GM18907 (cell line): ENCODE measurements around the gene KCTD17.

Source experiments
- ATAC-seq: cut with Tn5 transposase; IDR thresholded peaks from one replicate; pipeline ENCODE4 v1.9.1; 2021; ENCODE audit warnings: mild to moderate bottlenecking, moderate library complexity; ENCODE audit not compliant: unreplicated experiment

Gene KCTD17, protein sequence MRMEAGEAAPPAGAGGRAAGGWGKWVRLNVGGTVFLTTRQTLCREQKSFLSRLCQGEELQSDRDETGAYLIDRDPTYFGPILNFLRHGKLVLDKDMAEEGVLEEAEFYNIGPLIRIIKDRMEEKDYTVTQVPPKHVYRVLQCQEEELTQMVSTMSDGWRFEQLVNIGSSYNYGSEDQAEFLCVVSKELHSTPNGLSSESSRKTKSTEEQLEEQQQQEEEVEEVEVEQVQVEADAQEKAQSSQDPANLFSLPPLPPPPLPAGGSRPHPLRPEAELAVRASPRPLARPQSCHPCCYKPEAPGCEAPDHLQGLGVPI

DNA sequence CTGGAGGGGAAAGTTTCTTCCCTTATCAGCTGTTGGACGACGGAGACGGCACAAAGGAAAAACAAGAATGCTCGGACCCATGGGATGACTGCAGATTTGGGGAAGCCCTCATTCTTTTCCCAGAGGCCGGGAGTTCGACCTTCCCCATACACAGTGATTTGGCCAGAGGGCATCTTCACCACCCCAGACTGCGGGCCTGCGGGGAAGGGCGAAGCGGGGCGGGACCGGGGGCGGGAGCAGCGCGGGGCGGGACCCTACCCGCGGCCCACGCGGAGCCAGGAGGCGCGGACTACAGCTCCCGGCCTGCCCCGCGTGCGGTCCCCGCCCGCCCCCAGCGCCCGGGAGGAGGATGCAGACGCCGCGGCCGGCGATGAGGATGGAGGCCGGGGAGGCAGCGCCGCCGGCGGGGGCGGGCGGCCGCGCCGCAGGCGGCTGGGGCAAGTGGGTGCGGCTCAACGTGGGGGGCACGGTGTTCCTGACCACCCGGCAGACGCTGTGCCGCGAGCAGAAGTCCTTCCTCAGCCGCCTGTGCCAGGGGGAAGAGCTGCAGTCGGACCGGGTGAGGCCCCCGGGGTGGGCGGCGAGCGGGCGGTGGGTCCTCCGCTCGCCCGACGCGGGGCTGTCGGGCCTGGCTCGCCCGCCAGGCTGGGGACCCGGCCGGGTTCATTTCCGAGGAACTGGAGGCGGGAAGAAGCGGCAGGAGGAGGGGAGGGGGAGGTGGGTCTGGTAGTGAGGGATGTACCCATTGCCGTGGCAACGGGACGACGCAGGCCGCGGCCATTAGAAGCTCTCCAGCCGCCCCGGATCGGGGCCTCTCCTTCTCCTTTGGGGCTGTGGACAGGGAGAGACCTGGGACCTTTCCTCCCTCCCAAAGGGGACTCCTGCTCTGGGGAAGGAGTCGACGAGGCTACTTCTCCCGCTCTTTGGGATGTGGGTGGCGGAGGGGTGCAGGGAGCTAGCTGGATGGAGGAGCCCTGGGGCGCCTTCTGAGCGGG, at the start of gene KCTD17:
KCTD17 (plus strand) TSS at position 352 of the 995 bp plus-strand sequence; CDS start at position 371, 19 bp downstream.
- ATAC-seq: peak; percentile 65

DNA sequence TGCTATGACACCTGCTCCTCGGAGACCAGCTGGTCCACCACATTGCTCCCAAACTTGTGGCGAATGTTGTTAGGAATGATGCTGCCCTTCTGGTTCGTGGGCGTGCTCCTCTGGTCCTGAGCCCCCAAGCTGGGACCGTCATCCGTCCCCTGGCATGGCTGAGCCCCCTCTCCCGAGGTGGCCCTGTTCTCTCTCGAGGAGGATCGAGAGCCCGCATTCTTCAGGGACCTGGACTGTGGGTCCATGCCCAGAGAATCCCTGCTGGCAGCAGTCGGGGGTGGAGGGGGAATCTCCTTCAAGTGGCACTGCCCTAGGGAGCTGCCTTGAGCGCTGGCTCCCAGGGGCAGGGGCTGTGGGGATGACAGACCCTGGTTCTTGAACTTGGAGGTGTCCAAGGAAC, 49.7 kb upstream of the KCTD17 start:
- no peak for ATAC-seq

DNA sequence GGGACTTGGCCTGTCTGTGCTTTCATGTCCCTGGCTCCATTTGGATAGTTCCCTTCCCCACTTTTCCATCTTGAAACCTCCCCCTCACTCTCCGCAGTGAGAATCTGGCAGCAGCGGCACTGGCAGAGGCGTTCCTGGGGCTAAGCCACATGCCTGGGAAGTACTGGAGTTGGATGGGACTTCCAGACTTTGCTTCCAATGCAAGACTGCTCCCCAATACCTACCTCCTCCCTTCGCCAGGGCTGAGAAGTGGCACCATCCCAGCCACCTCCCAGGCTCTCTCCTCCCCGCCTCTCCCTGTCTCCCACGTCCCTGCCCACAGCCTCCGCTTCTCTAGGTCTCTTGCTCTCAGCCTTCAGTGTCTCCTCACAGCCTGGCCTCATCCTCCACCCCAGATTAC, 48.9 kb upstream of the KCTD17 start:
- ATAC-seq: no peak

DNA sequence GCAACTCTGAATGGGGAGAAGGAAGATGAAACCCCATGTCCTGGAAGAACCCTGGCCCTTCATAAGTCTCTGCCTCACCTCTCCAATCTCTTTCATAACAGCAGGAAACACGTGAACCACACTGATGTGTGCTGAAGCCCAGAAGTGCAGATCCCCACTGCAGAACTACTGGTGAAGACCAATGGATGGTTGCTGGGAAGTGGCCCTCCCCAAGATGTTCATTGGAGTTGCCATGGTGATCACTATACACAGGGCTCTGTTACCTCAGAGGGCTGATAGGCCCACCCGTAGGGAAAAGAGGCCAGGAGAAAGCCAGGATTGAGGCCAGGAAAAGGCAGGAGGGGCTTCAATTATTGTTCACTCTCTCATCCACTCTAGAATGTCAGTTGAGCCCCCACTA, 43.9 kb upstream of the KCTD17 start:
- ATAC-seq: no peak

DNA sequence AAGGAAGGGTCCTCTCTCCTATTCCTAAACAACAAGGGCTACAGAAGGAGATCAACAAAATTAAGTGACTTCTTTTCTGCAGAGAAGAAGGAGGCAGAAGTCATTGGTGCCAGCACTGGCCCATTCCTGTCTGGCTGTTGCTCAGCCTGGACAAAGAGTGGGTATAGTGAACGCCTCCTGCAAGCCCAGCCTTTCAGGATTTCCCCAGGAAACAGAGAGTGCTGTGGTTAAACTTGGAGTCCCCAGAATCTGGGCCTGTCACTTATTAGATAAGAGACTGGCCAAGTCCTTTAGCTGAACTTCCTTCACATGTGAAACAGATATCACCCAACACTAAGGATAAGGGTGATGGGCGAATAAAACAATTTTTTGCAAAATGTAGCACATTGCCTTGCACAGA, 43.2 kb upstream of the KCTD17 start:
- no peak for ATAC-seq

DNA sequence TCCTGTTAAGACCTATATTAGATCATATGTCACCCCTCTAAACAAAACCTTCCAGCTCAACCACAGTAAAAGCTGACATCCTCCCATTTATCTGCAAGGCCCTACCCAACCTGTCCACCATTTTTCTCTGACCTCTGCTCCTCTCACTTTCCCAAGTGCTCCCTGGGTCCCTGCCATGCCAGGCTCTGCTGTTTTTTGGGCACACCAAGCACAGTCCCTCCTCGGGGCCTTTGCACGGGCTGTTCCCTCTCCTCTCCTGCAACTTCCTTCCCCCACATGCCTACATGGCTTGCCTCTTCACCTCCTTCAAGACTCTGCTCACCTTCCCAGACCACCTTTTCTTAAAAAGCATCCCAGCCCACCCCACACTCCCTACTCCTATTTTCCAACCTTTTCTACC, 42.1 kb upstream of the KCTD17 start:
- ATAC-seq: no peak

DNA sequence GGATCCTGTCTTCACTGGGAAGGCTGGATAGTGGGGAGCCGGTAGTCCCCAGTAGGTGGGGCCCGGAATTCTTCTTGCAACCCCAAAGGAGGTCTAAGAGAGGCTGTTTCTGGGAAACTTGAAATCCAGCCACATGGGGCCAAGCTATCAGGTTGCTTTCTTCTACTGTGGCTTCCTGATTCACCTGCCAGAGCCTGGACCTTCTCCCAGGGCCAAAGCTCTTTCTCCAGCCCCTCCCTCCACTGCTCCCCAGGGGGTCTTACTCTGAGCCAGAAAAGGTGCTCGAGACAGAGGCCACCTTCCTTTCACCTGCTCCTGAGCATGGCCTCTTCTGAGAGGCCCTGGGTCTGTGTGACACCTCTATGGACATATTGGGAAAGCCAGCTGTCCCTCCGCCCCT, 41.4 kb upstream of the KCTD17 start:
- no peak for ATAC-seq

DNA sequence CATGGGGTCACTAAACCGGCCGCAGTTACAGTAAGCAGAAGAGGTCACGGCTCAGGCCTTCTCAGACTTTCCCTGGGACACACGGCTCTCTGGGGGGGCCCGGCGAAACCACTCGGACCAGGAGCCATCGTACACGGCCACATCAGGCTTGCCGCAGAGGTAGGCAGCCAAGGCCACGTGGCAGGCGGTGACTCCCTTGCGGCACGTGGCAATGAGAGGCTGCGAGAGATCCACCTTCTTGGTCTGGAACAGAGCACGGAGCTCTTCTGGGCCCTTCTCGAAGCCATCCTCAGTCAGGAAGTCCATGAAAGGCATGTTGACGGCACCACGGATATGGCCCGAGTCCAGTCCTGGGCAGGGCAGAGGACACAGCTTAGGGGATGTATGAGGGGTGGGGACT, 40.6 kb upstream of the KCTD17 start:
- ATAC-seq: no peak

DNA sequence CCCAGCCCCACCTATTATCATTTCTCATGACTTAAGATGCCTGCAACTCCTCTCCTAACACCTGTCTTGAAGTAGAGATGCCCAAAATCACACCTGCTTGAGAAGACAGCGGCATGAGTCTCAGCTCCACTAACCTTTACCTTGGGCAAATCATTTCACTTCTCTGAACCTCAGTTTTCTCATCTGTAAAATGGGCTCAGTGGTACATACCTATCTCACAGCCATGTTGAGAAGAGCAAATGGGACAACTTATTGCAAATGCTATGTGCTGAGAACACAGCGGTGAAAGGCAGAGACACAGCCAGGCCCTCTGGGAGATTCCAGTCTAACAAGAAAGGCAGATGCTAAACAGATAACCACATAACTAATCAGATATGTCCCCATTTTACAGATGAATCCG, 40.1 kb upstream of the KCTD17 start:
- no peak for ATAC-seq

DNA sequence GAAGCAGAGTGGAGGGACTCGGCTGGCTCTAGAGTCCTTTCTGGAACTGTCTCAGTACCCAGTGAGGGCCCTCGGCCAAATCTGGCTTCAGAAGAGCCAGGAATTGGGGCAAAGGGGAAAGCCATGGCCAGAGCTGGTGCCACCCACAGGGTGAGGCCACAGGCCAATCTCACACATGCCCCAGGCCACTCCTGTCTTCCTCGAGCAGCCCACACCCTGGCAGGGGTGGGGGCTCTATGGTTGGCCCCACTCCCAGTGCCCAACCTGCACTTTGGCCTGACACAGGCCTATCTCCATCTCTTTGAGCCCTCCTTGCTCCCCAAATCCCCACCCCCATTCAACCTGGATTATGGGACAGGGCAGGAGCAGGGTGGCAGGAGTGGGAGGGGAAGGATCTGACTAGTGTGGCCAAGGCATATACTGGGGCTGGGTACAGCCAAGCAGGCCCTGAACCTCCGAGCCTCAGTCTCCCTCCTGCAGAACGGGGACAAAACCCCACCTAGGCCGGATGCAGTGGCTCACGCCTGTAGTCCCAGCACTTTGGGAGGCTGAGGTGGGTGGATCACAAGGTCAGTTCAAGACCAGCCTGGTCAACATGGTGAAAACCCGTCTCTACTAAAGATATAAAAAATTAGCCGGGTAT, 39.2 kb upstream of the KCTD17 start:
- ATAC-seq: no peak

DNA sequence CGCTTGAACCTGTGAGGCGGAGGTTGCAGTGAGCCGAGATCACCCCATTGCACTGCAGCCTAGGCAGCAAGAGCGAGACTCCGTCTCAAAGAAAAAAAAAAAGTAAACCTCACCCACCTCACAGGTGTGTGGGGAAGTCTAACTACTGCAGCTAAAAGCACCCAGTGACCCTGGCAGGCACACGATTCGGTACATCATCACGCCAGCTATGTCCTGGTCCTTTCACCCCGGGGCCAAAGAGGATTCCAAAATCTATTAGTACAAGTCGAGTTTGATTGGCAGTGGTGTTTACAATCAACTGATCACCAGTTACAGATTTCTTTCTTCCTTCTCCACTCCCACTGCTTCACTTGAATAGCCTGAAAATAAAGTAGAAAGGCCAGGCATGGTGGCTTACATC, 38.6 kb upstream of the KCTD17 start:
- ATAC-seq: no peak

DNA sequence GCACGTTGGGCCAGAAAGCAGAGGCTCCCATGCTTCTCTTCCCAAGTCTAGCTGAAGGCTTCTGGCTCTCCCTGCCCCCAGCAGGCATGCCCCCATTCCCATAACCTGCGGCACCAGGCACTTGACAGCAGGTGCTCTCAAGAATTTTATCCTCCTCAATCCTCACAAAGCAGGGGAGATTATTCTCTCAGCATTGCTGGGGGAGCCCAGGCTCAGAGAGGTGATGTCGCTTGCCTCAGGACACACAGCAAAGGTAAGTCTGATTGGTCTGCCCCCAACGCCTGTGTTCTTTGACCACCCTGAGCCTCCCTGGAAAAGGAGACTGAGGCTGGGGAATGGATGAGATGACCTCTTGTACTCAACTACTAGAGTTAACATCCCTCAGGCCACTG, 37.1 kb upstream of the KCTD17 start:
- ATAC-seq: no peak

DNA sequence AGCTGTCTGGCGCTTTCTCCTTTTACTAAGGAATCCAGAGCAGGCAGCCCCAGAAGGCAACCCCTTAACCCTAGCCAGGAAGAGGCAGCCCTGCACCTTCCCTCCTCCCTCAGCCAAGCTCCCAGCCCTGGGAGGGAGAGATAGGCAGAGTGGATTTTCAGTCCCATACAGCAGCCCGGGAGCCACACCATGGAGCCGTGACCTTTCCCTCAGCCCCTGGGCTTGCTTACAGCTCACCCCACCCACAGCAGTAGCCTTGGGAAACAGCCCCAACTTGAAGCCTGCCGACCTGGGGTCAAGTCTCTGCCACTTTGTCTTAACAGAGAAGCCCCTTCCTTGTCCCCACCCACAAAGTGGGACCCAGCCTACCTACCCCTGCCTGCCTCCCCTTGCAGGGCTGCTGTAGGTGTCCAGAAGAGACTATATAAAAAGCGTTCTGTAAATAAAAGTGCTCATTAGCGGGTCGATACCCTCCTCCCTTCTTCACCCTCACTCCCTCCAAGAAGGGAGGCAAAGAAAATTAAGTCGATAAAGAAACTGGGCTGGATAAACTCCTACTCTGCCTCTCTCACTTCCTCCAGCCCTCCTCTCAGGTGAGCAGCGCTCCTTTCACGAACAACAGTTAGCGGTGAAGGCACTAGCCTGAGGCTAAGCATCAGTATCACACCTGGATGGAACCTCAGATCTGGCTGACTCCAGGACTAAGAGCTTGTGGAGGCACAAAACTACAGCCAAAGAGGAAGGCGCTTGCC, 36.5 kb upstream of the KCTD17 start:
- no peak for ATAC-seq

DNA sequence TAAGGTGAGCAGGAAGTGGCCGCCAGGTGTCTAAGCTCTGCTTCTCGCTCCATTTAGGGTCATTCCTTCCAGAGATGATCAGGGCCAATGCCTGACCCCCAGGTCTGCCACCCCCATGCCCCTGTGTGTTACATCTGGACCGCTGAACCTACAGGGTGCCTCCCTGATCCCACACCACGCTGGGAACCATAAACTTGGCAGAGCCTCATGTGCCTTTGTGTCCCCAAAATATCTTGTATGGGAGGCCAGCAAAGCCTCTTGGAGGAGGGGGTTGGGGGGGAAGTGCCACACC, 36.0 kb upstream of the KCTD17 start:
- ATAC-seq: no peak

DNA sequence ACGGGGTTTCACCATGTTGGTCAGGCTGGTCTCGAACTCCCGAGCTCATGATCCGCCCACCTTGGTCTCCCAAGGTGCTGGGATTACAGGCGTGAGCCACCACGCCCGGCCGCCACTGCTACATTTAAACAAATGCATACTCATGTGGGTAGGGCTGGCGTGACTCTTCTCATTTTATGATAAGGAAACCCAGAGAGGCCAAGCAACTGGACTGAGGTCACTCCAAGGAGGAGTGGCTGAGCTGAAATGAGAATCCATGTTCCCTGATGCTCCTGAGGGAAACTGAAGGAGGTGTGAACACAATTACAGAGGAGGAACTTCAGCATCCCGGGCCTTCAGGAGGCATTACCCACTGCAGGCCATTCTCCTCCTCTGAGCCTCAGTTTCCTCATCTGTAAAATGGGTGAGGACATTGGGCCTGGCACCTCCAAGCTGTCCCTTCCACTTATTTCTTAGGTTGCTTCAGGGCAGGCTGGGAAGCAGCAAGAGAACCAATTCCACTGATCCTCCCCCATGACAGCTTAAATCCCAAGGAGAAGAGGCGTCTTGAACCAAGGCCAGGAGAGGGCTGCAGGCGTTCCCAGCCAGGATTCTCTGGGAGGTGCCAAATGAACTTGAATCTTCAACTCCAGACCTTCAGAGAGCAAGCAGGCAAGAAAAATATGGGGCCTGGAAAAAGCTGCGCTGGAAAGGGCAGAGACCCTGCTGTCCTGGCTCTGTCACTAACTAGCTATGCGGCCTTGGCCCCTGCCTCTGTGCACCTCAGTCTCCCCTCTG, 35.2 kb upstream of the KCTD17 start:
- no peak for ATAC-seq

DNA sequence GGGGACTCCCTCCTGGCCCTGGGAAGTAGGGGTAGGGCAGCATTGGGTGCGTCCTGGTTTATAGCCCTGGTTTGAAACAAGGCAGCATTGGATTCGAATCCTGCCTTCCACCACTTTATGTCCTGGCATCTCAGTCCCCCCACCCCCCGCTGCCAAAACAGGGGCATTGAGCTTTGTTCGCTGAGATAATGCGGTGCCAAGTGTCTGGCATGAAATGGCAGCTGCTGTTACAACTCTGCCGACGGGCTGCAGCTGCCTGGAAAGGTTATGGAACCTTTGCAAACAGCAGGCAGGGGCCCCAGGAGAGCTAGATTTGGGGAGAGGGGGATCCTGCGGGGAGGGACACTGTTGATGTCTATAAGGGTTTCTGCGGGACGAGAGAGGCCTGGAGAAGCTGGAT, 34.2 kb upstream of the KCTD17 start:
- ATAC-seq: no peak

DNA sequence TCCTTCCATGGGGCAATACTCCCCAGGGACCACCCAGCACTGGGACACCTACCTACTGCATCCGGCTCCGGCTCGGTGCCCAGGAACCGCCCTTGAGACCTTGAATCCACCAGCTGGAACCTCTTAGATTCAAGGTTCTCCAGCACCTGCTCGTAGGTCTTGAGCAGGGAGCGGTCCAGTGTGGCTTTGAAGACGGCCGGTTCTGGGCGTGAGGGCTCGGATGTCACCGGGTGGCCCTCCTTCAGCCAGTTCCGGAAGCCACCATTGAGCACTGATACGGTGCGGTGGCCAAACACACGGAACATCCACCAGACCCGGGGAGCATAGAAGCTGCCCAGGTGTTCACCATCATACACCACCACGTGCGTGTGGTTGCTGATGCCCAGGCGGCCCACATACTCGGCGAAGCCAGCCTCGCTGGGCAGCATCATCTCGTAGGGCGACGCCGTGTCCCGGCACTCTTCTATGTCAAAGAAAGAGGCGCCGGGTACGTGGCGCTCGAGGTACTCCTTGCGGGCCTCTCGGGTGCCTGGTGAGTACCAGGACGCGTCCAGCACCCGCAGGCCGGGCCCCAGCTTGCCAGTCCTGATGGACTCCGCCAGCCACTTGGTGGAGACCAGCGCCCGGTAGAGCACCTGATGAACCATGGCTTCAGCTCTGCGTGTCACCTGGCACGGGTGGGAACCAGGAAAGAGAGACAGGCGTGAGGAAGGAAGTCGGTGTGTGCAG, 33.3 kb upstream of the KCTD17 start:
- ATAC-seq: no peak

DNA sequence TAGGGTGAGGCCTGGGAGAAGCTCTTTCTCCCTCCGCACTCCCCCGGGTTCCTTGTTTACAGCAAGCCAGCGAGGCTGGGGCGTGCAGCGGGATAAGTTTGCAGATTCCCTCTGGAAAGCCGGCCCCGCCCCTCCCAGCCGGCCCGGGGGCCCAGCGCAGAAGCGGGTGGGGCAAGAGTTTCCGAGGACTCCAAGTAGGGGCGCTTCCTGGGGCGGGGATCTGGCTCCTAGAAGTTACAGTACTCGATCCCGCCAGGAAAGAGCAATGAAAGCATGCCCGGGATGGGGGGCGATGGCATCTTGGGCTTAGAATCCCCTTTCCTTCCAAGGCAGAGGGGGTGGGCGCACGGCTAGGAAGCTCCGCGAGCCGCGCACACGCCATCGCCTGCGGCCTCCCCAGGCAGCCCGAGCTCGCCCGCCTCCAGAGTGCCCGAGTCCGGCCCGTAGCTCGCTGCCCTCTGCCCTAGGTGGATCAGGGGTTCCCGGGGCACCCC, 32.7 kb upstream of the KCTD17 start:
- peak; percentile 36 for ATAC-seq
